Spleen (tissue), 11 donors: ENCODE data around the gene MICAL3. TPM values are rescaled to one million over a fixed set of nuclear protein-coding genes. Genes with fewer than 3 reads are reported as not detected.

Experiments
- DNase-seq: peaks from one replicate; pipeline ENCODE4 v3.0.0-alpha.2; 2020
- H3K27ac ChIP-seq, 8 donors: fragments of 200-600 bp; sonication (generic) in 7 of 8; 1 replicate in 4 of 8; 2 replicates in 4 of 8; pipeline versions ENCODE4 v1.5.0 to v1.8.0; 2016 to 2021; ENCODE audit warnings: inconsistent platforms in 4 of 8, mild to moderate bottlenecking in 4 of 8, moderate library complexity in 1 of 8
- H3K27me3 ChIP-seq, 7 donors: fragments of 200-600 bp; sonication (generic) in 6 of 7; replicated peaks in 1 of 7; 1 replicate in 4 of 7; 2 replicates in 3 of 7; pipeline versions ENCODE4 v1.5.0 to v1.8.0; 2016 to 2021; ENCODE audit warnings: inconsistent platforms in 3 of 7, mild to moderate bottlenecking in 1 of 7
- H3K36me3 ChIP-seq, 6 donors: fragments of 200-600 bp; sonication (generic) in 5 of 6; 1 replicate in 4 of 6; 2 replicates in 2 of 6; pipeline versions ENCODE4 v1.5.0 to v1.8.0; 2016 to 2021; ENCODE audit warnings: inconsistent platforms in 2 of 6
- H3K4me1 ChIP-seq, 6 donors: fragments of 200-600 bp; sonication (generic) in 5 of 6; 1 replicate in 3 of 6; 2 replicates in 3 of 6; pipeline versions ENCODE4 v1.5.0 to v1.8.0; 2016 to 2021; ENCODE audit warnings: inconsistent platforms in 3 of 6
- H3K4me3 ChIP-seq, 8 donors: fragments of 200-600 bp; sonication (generic) in 7 of 8; 1 replicate in 4 of 8; 2 replicates in 4 of 8; pipeline versions ENCODE4 v1.5.0 to v1.8.0; 2016 to 2021; ENCODE audit warnings: inconsistent platforms in 4 of 8, mild to moderate bottlenecking in 4 of 8, moderate library complexity in 2 of 8
- H3K9me3 ChIP-seq, 8 donors: fragments of 200-600 bp; sonication (generic) in 7 of 8; 1 replicate in 4 of 8; 2 replicates in 4 of 8; pipeline versions ENCODE4 v1.5.0 to v1.8.0; 2016 to 2021; ENCODE audit warnings: inconsistent platforms in 4 of 8
- CTCF ChIP-seq, 11 experiments: fragments of 200-600 bp in 7 of 11; fragments of 450-650 bp in 4 of 11; sonication (generic) in 4 of 11; IDR thresholded peaks in 8 of 11; conservative IDR thresholded peaks in 3 of 11; 1 replicate in 7 of 11; 2 replicates in 4 of 11; pipeline versions ENCODE4 v1.4.0 to v1.8.0; 2016 to 2021; ENCODE audit warnings: antibody characterized with exemption in 11 of 11, inconsistent platforms in 4 of 11, mild to moderate bottlenecking in 1 of 11
- POLR2A ChIP-seq, 3 donors: fragments of 450-650 bp; IDR thresholded peaks; one replicate each; pipeline ENCODE4 v1.5.1; 2017; ENCODE audit warnings: antibody characterized with exemption in 3 of 3, mild to moderate bottlenecking in 1 of 3
- POLR2AphosphoS5 ChIP-seq, 3 donors: sonication (generic); formaldehyde crosslinking; IDR thresholded peaks; one replicate each; pipeline ENCODE4 v1.5.1; 2017; ENCODE audit warnings: antibody characterized with exemption in 3 of 3
- WGBS, 5 donors: extraction: QIAGEN DNeasy Blood & Tissue Kit in 3 of 5; methylation state at CpG; one replicate each; pipeline versions ENCODE4 v1.1.5 to v1.1.7; 2013 to 2018; 5-methylcytosine and 5-hydroxymethylcytosine counted together
- intact Hi-C: fragments of 100-400 bp; cut with DNase I; formaldehyde crosslinking; loops from one replicate; pipeline ENCODE4 v1.15.0; 2023; ENCODE audit warnings: low total_unique reads
- polyA plus RNA-seq, 3 donors: library from polyadenylated mRNA; stranded (reverse); fragments of 200-250 nt; gene quantifications; one replicate each; pipeline ENCODE4 v1.2.1, GENCODE V29; 2013
- total RNA-seq, 7 donors: library from RNA; depleted of rRNA in 3 of 7; stranded (reverse); fragments of >200 nt in 3 of 7; fragmentation: NEBNext Ultra II Directional in 4 of 7; extraction: Animal tissue kit (Norgen Biotek cat#: 25700) in 4 of 7; gene quantifications; one replicate each; pipeline versions ENCODE4 v1.1.0 to v1.2.1, GENCODE V29; 2016 to 2021
- donor health status: healthy with polysubstance abuse.
- donor health status: DM: no; HTN: no; CAD: no; lungs with moderate emphysema.
- donor health status: DM: no; HTN: no; CAD: no.
- donor health status: Bipolar disorder and iron deficiency.
- donor health status: healthy.
- donor health status: DM: no; HTN: no; CAD: no.
- donor health status: DM: yes; HTN: yes; CAD: no.

MICAL3 gene
- total and polyA plus RNA-seq, 10 donors = 2.6 to 133 (median 75.2) TPM

GRCh38 chr22:17781319-17782031 lies 242.9 kb downstream of the MICAL3 start:
- H3K27ac ChIP-seq = peak overlapping the region in 7 of 8 donors; percentile 37 to 98 (median 67)
- no peaks in the 10 kb centered on the region for H3K36me3 ChIP-seq
- TF ChIP-seq POLR2AphosphoS5 (IDR thresholded peaks at IDR 0.05) (peak in 1 of 3 donors; percentile 32), CTCF (IDR thresholded peaks at IDR 0.05 in 8 of 11, conservative IDR thresholded peaks at IDR 0.05 in 3 of 11) (no peak)
- H3K4me1 ChIP-seq = peaks cover 41 to 95% (median 67%) of the 10 kb centered on the region in 6 donors
- 19 to 37% (median 27%) methylated on average over 6 to 12 of the region's 12 CpGs for WGBS, 5 donors
- H3K9me3 ChIP-seq = no peaks in the 10 kb centered on the region
- peak overlapping the region in 1 of 8 donors; percentile 31 for H3K4me3 ChIP-seq
- intact Hi-C loops = no loop called here
- no peaks in the 10 kb centered on the region for H3K27me3 ChIP-seq
- DNase-seq = no peak

GRCh38 chr22:17780741-17781318 lies 243.5 kb downstream of the MICAL3 start:
- DNase-seq = no peak
- intact Hi-C loops = no loop called here
- Histone ChIP-seq H3K36me3 (no peaks in the 10 kb centered on the region), H3K4me1 (peaks cover 48 to 95% (median 70%) of the 10 kb centered on the region in 6 donors), H3K27ac (peak overlapping the region in 7 of 8 donors; percentile 37 to 98 (median 67)), H3K27me3 (no peaks in the 10 kb centered on the region), H3K4me3 (peak overlapping the region in 1 of 8 donors; percentile 31), H3K9me3 (no peaks in the 10 kb centered on the region)
- no peak for TF ChIP-seq CTCF (IDR thresholded peaks at IDR 0.05 in 8 of 11, conservative IDR thresholded peaks at IDR 0.05 in 3 of 11)
- no peak for TF ChIP-seq POLR2AphosphoS5 (IDR thresholded peaks at IDR 0.05)
- TF ChIP-seq POLR2A (IDR thresholded peaks at IDR 0.05) = no peak
- 80 to 89% (median 88%) methylated on average over 9 to 10 of the region's 10 CpGs for WGBS, 5 donors

GRCh38 chr22:17780116-17780740 lies 244.1 kb downstream of the MICAL3 start:
- Histone ChIP-seq H3K4me3 (no peak overlapping the region), H3K4me1 (peaks cover 53 to 95% (median 73%) of the 10 kb centered on the region in 6 donors), H3K36me3 (no peaks in the 10 kb centered on the region), H3K27me3 (no peaks in the 10 kb centered on the region), H3K9me3 (no peaks in the 10 kb centered on the region), H3K27ac (peak overlapping the region in 3 of 8 donors; percentile 71 to 98 (median 72))
- TF ChIP-seq POLR2AphosphoS5 (IDR thresholded peaks at IDR 0.05) (no peak), POLR2A (IDR thresholded peaks at IDR 0.05) (no peak), CTCF (IDR thresholded peaks at IDR 0.05 in 8 of 11, conservative IDR thresholded peaks at IDR 0.05 in 3 of 11) (no peak)
- no peak for DNase-seq
- intact Hi-C loops = no loop called here
- WGBS, 5 donors = 55 to 64% (median 61%) methylated on average over 13 to 19 of the region's 19 CpGs
